ENCODE results near the gene CENPP.

- TF ChIP-seq FOXA1 (IDR thresholded peaks at IDR 0.05) (no peak), FOXK2 (IDR thresholded peaks at IDR 0.05) (no peak)
Observed at GRCh38 chr9:92325991-92326500, 293 bp downstream of the CENPP start.
